Measurements from ENCODE around the gene DQX1.

DQX1 gene

GRCh38 chr2:74554820-74555531 is 28.9 kb upstream of the DQX1 start:
- peak; percentile 50 for DNase-seq

GRCh38 chr2:74553892-74554819 is 28.1 kb upstream of the DQX1 start, which contains the start of the genes DOK1 and LOXL3:
Gene DOK1 (plus strand): TSS chr2:74554720. CDS start chr2:74554755, 35 bp downstream.
Gene LOXL3 (minus strand): TSS chr2:74553942. CDS start chr2:74552634, 1,308 bp downstream.
- DNase-seq: peak; percentile 71

- DNase-seq: no peak
These were observed 27.1 kb upstream of the DQX1 start for GRCh38 chr2:74552914-74553811.

GRCh38 chr2:74551942-74552913 is 26.2 kb upstream of the DQX1 start:
- no peak for DNase-seq

GRCh38 chr2:74551530-74551929 is 25.5 kb upstream of the DQX1 start:
- no peak for DNase-seq

- DNase-seq: no peak
These were observed 24.2 kb upstream of the DQX1 start for GRCh38 chr2:74550231-74550630.

- DNase-seq: peak; percentile 62
These were observed 23.1 kb upstream of the DQX1 start for GRCh38 chr2:74548900-74549826.

GRCh38 chr2:74548285-74548899 is 22.4 kb upstream of the DQX1 start:
- no peak for DNase-seq

GRCh38 chr2:74546004-74546403 is 20.0 kb upstream of the DQX1 start:
- DNase-seq: no peak

- no peak for DNase-seq
These were observed 18.6 kb upstream of the DQX1 start for GRCh38 chr2:74544634-74545033.

GRCh38 chr2:74542978-74543377 is 16.9 kb upstream of the DQX1 start:
- no peak for DNase-seq

GRCh38 chr2:74540291-74540690 is 14.3 kb upstream of the DQX1 start:
- no peak for DNase-seq

GRCh38 chr2:74538881-74539339 is 12.9 kb upstream of the DQX1 start:
- no peak for DNase-seq

GRCh38 chr2:74537140-74537539 is 11.1 kb upstream of the DQX1 start:
- DNase-seq: no peak

- DNase-seq: no peak
These were observed 10.3 kb upstream of the DQX1 start for GRCh38 chr2:74536166-74536950.

- no peak for DNase-seq
These were observed 9.5 kb upstream of the DQX1 start for GRCh38 chr2:74535440-74535965.

GRCh38 chr2:74534411-74534810 is 8.4 kb upstream of the DQX1 start:
- DNase-seq: no peak

GRCh38 chr2:74533464-74533863 is 7.4 kb upstream of the DQX1 start:
- DNase-seq: no peak

- DNase-seq: peak; percentile 78
These were observed 6.2 kb upstream of the DQX1 start for GRCh38 chr2:74532222-74532621.

Measured in hematopoietic multipotent progenitor cell treated with erythropoietin and hydrocortisone succinate and interleukin-3 and kit ligand, for 8 days (in vitro differentiated cells).